H1 (cell line): ENCODE measurements around the gene GNG13. TPM values are rescaled to one million over a fixed set of nuclear protein-coding genes. Genes with fewer than 3 reads are reported as not detected.

Source experiments
- CTCF ChIA-PET: fragments of 300-600 bp; sonication (Branson Sonifier 250); formaldehyde crosslinking; loops from one replicate; lab custom pipeline; 2021; ENCODE audit not compliant: partially characterized antibody; lab: Charles Lee
- POLR2A ChIA-PET: fragments of 300-600 bp; sonication (Branson Sonifier 250); formaldehyde crosslinking; loops from one replicate; lab custom pipeline; 2021; ENCODE audit warnings: inconsistent platforms; ENCODE audit not compliant: partially characterized antibody; lab: Charles Lee
- DNase-seq, 2 experiments: peaks; one replicate each; pipeline versions ENCODE4 v3.0.0 to v3.0.0-alpha.2; 2010 to 2022; ENCODE audit warnings: low spot score in 2 of 2, low read depth in 1 of 2, mixed read lengths in 1 of 2
- FAIRE-seq: peaks from 2 replicates; lab custom pipeline; 2011; peaks lifted over from hg19 to GRCh38; lab: Jason Lieb, UNC
- H2AFZ ChIP-seq: 2 replicates; pipeline ENCODE4 v1.8.1; 2012; ENCODE audit warnings: low read length, inconsistent platforms
- H2AK5ac ChIP-seq: 2 replicates; pipeline ENCODE4 v1.6.1; 2013; ENCODE audit warnings: low read depth, low read length
- H2BK120ac ChIP-seq: replicated peaks from 2 replicates; pipeline ENCODE3; 2013; ENCODE audit warnings: low read depth, low read length, inconsistent platforms
- H2BK12ac ChIP-seq: 2 replicates; pipeline ENCODE4 v1.6.1; 2013; ENCODE audit warnings: low read depth, low read length
- H2BK15ac ChIP-seq: 2 replicates; pipeline ENCODE4 v1.6.1; 2013; ENCODE audit warnings: low read length
- H2BK20ac ChIP-seq: 2 replicates; pipeline ENCODE4 v1.6.1; 2013; ENCODE audit warnings: low read length
- H2BK5ac ChIP-seq: 2 replicates; pipeline ENCODE4 v1.6.1; 2013; ENCODE audit warnings: low read depth, low read length
- H3K14ac ChIP-seq: 2 replicates; pipeline ENCODE4 v1.6.1; 2013; ENCODE audit warnings: inconsistent platforms; ENCODE audit not compliant: insufficient read length
- H3K18ac ChIP-seq: 2 replicates; pipeline ENCODE4 v1.6.1; 2013; ENCODE audit warnings: low read length; ENCODE audit errors: extremely low read depth
- H3K23ac ChIP-seq: 2 replicates; pipeline ENCODE4 v1.6.1; 2013; ENCODE audit warnings: inconsistent platforms; ENCODE audit not compliant: insufficient read length
- H3K23me2 ChIP-seq: 2 replicates; pipeline ENCODE4 v1.6.1; 2013; ENCODE audit warnings: low read depth, low read length
- H3K27ac ChIP-seq: 2 replicates; pipeline ENCODE4 v1.6.1; 2011; ENCODE audit warnings: low read depth, low read length, inconsistent platforms
- H3K27me3 ChIP-seq, 4 experiments: replicated peaks in 1 of 4; 1 replicate in 1 of 4; 2 replicates in 3 of 4; pipeline versions ENCODE4 v1.6.1 to v1.8.1; 2011 to 2013; ENCODE audit warnings: low read length in 3 of 4, mild to moderate bottlenecking in 3 of 4, inconsistent platforms in 2 of 4, mixed read lengths in 2 of 4, moderate library complexity in 1 of 4; ENCODE audit not compliant: control insufficient read depth in 3 of 4, insufficient read depth in 3 of 4; ENCODE audit errors: extremely low read depth in 1 of 4
- H3K36me3 ChIP-seq, 4 experiments: 2 replicates each; pipeline versions ENCODE4 v1.6.1 to v1.8.1; 2011 to 2013; ENCODE audit warnings: mild to moderate bottlenecking in 4 of 4, low read length in 3 of 4, moderate library complexity in 2 of 4, control low read depth in 1 of 4, inconsistent platforms in 1 of 4; ENCODE audit not compliant: insufficient read depth in 4 of 4, control insufficient read depth in 2 of 4
- H3K4ac ChIP-seq: replicated peaks from 2 replicates; pipeline ENCODE3; 2013; ENCODE audit warnings: low read length, low read depth, mixed read lengths, inconsistent platforms; ENCODE audit not compliant: insufficient read length
- H3K4me1 ChIP-seq, 4 experiments: replicated peaks in 1 of 4; 1 replicate in 1 of 4; 2 replicates in 3 of 4; pipeline versions ENCODE4 v1.6.1 to v1.8.1; 2011 to 2013; ENCODE audit warnings: low read length in 3 of 4, inconsistent platforms in 2 of 4, mixed read lengths in 1 of 4; ENCODE audit not compliant: insufficient read depth in 4 of 4, control insufficient read depth in 3 of 4
- H3K4me2 ChIP-seq, 2 experiments: 2 replicates each; pipeline versions ENCODE4 v1.6.1 to v1.8.1; 2011 to 2013; ENCODE audit warnings: low read depth in 2 of 2, low read length in 2 of 2, control low read depth in 1 of 2, inconsistent platforms in 1 of 2, mild to moderate bottlenecking in 1 of 2; ENCODE audit not compliant: insufficient read depth in 1 of 2
- H3K4me3 ChIP-seq, 4 experiments: fragments of 200-600, 300-600 bp in 1 of 4; sonication (generic), shearing (Covaris generic), sonication (Bioruptor Twin) in 1 of 4; 2 replicates each; pipeline versions ENCODE4 v1.5.1 to v1.8.1; 2011 to 2016; ENCODE audit warnings: low read length in 4 of 4, low read depth in 3 of 4, control low read depth in 2 of 4, inconsistent platforms in 2 of 4, mild to moderate bottlenecking in 2 of 4, mixed read lengths in 1 of 4, moderate library complexity in 1 of 4; ENCODE audit not compliant: insufficient read depth in 2 of 4; ENCODE audit errors: extremely low read depth in 1 of 4
- H3K56ac ChIP-seq: replicated peaks from 2 replicates; pipeline ENCODE3; 2013; ENCODE audit warnings: low read depth, mild to moderate bottlenecking, mixed read lengths, low read length, inconsistent platforms; ENCODE audit not compliant: insufficient read length
- H3K79me1 ChIP-seq: 2 replicates; pipeline ENCODE4 v1.6.1; 2013; ENCODE audit warnings: low read depth, low read length, control low read depth
- H3K79me2 ChIP-seq, 2 experiments: 2 replicates each; pipeline versions ENCODE4 v1.6.1 to v1.8.1; 2012 to 2013; ENCODE audit warnings: low read length in 2 of 2, mild to moderate bottlenecking in 2 of 2, inconsistent platforms in 1 of 2; ENCODE audit not compliant: insufficient read depth in 2 of 2, control insufficient read depth in 1 of 2
- H3K9ac ChIP-seq, 4 experiments: replicated peaks in 1 of 4; 1 replicate in 1 of 4; 2 replicates in 3 of 4; pipeline versions ENCODE4 v1.6.1 to v1.8.1; 2011 to 2013; ENCODE audit warnings: low read depth in 3 of 4, low read length in 3 of 4, control low read depth in 2 of 4, mild to moderate bottlenecking in 2 of 4, moderate library complexity in 2 of 4, inconsistent platforms in 1 of 4; ENCODE audit errors: extremely low read depth in 1 of 4
- H3K9me3 ChIP-seq, 2 experiments: 2 replicates each; pipeline versions ENCODE4 v1.6.1 to v1.8.1; 2012 to 2013; ENCODE audit warnings: mild to moderate bottlenecking in 2 of 2, moderate library complexity in 2 of 2, control low read depth in 1 of 2, inconsistent platforms in 1 of 2, low read depth in 1 of 2, low read length in 1 of 2, mixed read lengths in 1 of 2; ENCODE audit not compliant: insufficient read depth in 2 of 2
- H4K20me1 ChIP-seq, 2 experiments: replicated peaks in 1 of 2; 2 replicates each; pipeline versions ENCODE3 to v1.8.1; 2011 to 2013; ENCODE audit warnings: inconsistent platforms in 2 of 2, low read length in 2 of 2, mild to moderate bottlenecking in 1 of 2; ENCODE audit not compliant: insufficient read depth in 2 of 2, control insufficient read depth in 1 of 2
- H4K5ac ChIP-seq: 2 replicates; pipeline ENCODE4 v1.6.1; 2013; ENCODE audit warnings: low read length, low read depth, mixed read lengths, inconsistent platforms; ENCODE audit not compliant: insufficient read length
- H4K8ac ChIP-seq: 2 replicates; pipeline ENCODE4 v1.8.0; 2013; ENCODE audit warnings: mild to moderate bottlenecking, moderate library complexity, low read length, inconsistent platforms; ENCODE audit not compliant: insufficient read depth; ENCODE audit errors: extremely low read depth
- H4K91ac ChIP-seq: replicated peaks from 2 replicates; pipeline ENCODE3; 2013; ENCODE audit warnings: low read length, mixed read lengths, inconsistent platforms; ENCODE audit not compliant: insufficient read length
- CREB1 ChIP-seq: IDR thresholded peaks from 2 replicates; pipeline ENCODE4 v1.6.1; 2012; ENCODE audit warnings: inconsistent platforms
- HDAC2 ChIP-seq, 2 experiments: fragments of 300-600 bp in 1 of 2; sonication (generic) in 1 of 2; IDR thresholded peaks; 2 replicates each; pipeline ENCODE4 v1.6.1; 2011 to 2012; ENCODE audit warnings: low read depth in 2 of 2, low read length in 2 of 2, mild to moderate bottlenecking in 2 of 2, moderate library complexity in 2 of 2, borderline replicate concordance in 1 of 2, inconsistent platforms in 1 of 2
- HDAC6 ChIP-seq: IDR thresholded peaks from one replicate; pipeline ENCODE4 v1.7.1; 2012; ENCODE audit warnings: low read depth, mild to moderate bottlenecking, inconsistent platforms, low read length, moderate library complexity
- NANOG ChIP-seq: IDR thresholded peaks from 2 replicates; pipeline ENCODE4 v1.6.1; 2011; ENCODE audit warnings: low read length, low read depth, mild to moderate bottlenecking, inconsistent platforms; ENCODE audit not compliant: insufficient read depth, poor library complexity, severe bottlenecking
- POU5F1 ChIP-seq: IDR thresholded peaks from 2 replicates; pipeline ENCODE4 v1.6.1; 2011; ENCODE audit warnings: low read depth, mild to moderate bottlenecking, low read length, moderate library complexity
- RBBP5 ChIP-seq: IDR thresholded peaks from 2 replicates; pipeline ENCODE4 v1.7.1; 2012; ENCODE audit warnings: low read depth, mild to moderate bottlenecking, inconsistent platforms, low read length, moderate library complexity, borderline replicate concordance
- SP4 ChIP-seq: IDR thresholded peaks from 2 replicates; pipeline ENCODE4 v1.6.1; 2012; ENCODE audit warnings: low read length, inconsistent platforms
- TAF1 ChIP-seq: IDR thresholded peaks from 2 replicates; pipeline ENCODE4 v1.6.1; 2011; ENCODE audit warnings: mild to moderate bottlenecking, low read depth, low read length
- WGBS, 2 experiments: shearing (Covaris generic) in 1 of 2; methylation state at CpG; one replicate each; pipeline versions ENCODE4 v1.1.6 to v1.1.7; 2013 to 2015; ENCODE audit warnings: low lambda C conversion rate in 2 of 2, mixed read lengths in 2 of 2, inconsistent platforms in 1 of 2, low coverage in 1 of 2, missing lambda C conversion rate in 1 of 2; ENCODE audit not compliant: insufficient replicate concordance in 2 of 2, insufficient coverage in 1 of 2, insufficient read length in 1 of 2; ENCODE audit errors: extremely low coverage in 1 of 2, missing lambda C conversion rate in 1 of 2; 5-methylcytosine and 5-hydroxymethylcytosine counted together
- polyA plus RNA-seq, 7 experiments: library from polyadenylated mRNA; depleted of rRNA in 3 of 7; stranded (reverse) in 5 of 7; unstranded in 2 of 7; fragments of >200 nt in 5 of 7; fragments of 200-250 nt in 2 of 7; gene quantifications; 1 replicate in 5 of 7; 2 replicates in 1 of 7; 4 replicates in 1 of 7; pipeline versions ENCODE4 v1.2.1 to v1.2.3, GENCODE V29; 2011 to 2013; ENCODE audit warnings: missing spikeins in 2 of 7, mixed read lengths in 2 of 7
- total RNA-seq: library from RNA; stranded (reverse); fragmentation: NEBNext Ultra II Directional; extraction: Animal tissue kit (Norgen Biotek cat#: 25700); gene quantifications from 2 replicates; pipeline ENCODE4 v1.2.1, GENCODE V29; 2021
- TF ChIP-seq, protein P1 (sequence below): IDR thresholded peaks from 2 replicates; pipeline ENCODE4 v1.6.1; 2011; ENCODE audit warnings: low read depth, mild to moderate bottlenecking, low read length; ENCODE audit not compliant: insufficient read depth

Gene GNG13
- total and polyA plus RNA-seq, 2 of the 8 experiments (the other 6 are each of a cell fraction or from before 2014, with no cell fraction given): not detected

DNA sequence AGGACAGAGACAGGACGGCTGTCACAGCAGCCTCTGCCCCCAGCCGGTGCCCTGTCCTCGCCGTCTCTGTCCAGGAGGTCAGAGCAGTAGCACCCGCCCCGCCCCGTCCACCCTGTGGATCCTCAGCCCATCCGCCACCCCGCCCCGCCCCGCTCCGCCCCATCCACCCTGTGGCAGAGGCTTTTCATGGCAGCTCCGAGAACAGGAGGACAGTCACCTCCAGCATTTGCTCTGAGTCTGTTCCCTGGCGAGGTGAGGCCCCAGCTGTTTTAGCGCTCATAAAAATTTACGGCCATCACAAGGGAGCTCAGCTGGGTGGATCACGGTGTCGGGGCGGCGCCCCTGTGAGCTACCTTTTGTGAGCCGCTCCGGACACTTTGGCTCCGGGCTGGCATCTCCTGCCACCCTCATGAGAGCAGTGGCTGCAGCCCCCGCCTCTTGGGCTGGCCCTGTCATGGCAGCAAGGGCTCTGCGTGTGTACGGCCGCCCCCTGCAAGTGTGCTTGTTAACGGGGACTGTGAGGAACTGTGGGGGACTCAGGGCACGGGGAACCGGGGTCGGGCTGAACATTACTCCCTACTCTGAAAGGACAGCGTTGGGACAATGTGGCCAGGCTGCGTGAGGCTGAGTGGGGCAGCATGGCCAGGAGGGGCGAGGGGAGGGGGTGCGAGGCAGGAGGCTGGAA, 32.3 kb upstream of the GNG13 start:
- FAIRE-seq: no peak
- Histone ChIP-seq H3K23me2 (no peaks in the 10 kb centered on the region), H2AK5ac (no peak overlapping the region), H2BK20ac (no peak overlapping the region), H3K4me1 (no peaks in the 10 kb centered on the region), H2BK15ac (no peak overlapping the region), H2BK5ac (no peak overlapping the region), H3K18ac (no peak overlapping the region), H3K9me3 (peaks cover 15 to 58% of the 10 kb centered on the region in 2 experiments; a peak in 3 of 4 replicates), H3K4me2 (no peak overlapping the region), H4K20me1 (no peaks in the 10 kb centered on the region), H3K4me3 (no peak overlapping the region), H3K27ac (no peak overlapping the region), H2AFZ (no peak overlapping the region), H3K56ac (no peak overlapping the region), H2BK120ac (no peak overlapping the region), H3K23ac (no peak overlapping the region), H3K36me3 (no peaks in the 10 kb centered on the region), H4K8ac (no peak overlapping the region; the same call in 1 of the 2 replicates), H3K14ac (no peak overlapping the region), H3K79me2 (no peaks in the 10 kb centered on the region), H4K5ac (no peak overlapping the region), H4K91ac (no peak overlapping the region), H3K27me3 (no peaks in the 10 kb centered on the region), H2BK12ac (no peak overlapping the region), H3K4ac (no peak overlapping the region), H3K79me1 (no peaks in the 10 kb centered on the region), H3K9ac (no peak overlapping the region)
- ChIA-PET POLR2A (no interaction called here), CTCF (no interaction called here)
- DNase-seq: no peak
- no peak for TF ChIP-seq SP4
- TF ChIP-seq, protein P1, sequence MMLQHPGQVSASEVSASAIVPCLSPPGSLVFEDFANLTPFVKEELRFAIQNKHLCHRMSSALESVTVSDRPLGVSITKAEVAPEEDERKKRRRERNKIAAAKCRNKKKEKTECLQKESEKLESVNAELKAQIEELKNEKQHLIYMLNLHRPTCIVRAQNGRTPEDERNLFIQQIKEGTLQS: no peak
- no peak for TF ChIP-seq NANOG
- no peak for TF ChIP-seq RBBP5
- no peak for TF ChIP-seq TAF1
- no peak for TF ChIP-seq POU5F1
- TF ChIP-seq HDAC2 (IDR thresholded peaks at IDR 0.05; ENCODE audit: borderline replicate concordance in 1 of 2, low read depth in 2 of 2, low read length in 2 of 2): no peak
- no peak for TF ChIP-seq CREB1
- no peak for TF ChIP-seq HDAC6
- WGBS, 2 experiments: 89% methylated on average over 24 of the region's 35 CpGs; no CpG with 5 or more reads in 1 of the 2 experiments
